HCT116 (cell line): ENCODE results near the gene ATXN1.

Source experiments
- CEBPB ChIP-seq: IDR thresholded peaks from 2 replicates; pipeline ENCODE4 v1.6.1; 2012; ENCODE audit warnings: low read depth
- EZH2phosphoT487 ChIP-seq: fragments of 200-600 bp; IDR thresholded peaks from 2 replicates; pipeline ENCODE4 v1.6.1; 2018; ENCODE audit warnings: antibody characterized with exemption, borderline replicate concordance
- JUND ChIP-seq: IDR thresholded peaks from 2 replicates; pipeline ENCODE4 v1.6.1; 2012
- TF ChIP-seq, protein P1 (sequence below), 3 experiments: fragments of 200-600 bp in 1 of 3; sonication (generic) in 1 of 3; IDR thresholded peaks in 2 of 3; conservative IDR thresholded peaks in 1 of 3; 2 replicates each; pipeline ENCODE4 v1.5.1; 2012 to 2017; ENCODE audit warnings: low read depth in 2 of 3, low read length in 2 of 3, antibody characterized with exemption in 1 of 3, borderline replicate concordance in 1 of 3, control low read depth in 1 of 3, mild to moderate bottlenecking in 1 of 3, mixed read lengths in 1 of 3, mixed run types in 1 of 3, moderate library complexity in 1 of 3; ENCODE audit not compliant: insufficient read depth in 1 of 3
- TF ChIP-seq, protein P2 (sequence below): IDR thresholded peaks from 2 replicates; pipeline ENCODE4 v1.6.1; 2011; ENCODE audit warnings: mild to moderate bottlenecking, low read length, moderate library complexity; ENCODE audit not compliant: insufficient replicate concordance; ENCODE audit errors: extremely low read depth

DNA sequence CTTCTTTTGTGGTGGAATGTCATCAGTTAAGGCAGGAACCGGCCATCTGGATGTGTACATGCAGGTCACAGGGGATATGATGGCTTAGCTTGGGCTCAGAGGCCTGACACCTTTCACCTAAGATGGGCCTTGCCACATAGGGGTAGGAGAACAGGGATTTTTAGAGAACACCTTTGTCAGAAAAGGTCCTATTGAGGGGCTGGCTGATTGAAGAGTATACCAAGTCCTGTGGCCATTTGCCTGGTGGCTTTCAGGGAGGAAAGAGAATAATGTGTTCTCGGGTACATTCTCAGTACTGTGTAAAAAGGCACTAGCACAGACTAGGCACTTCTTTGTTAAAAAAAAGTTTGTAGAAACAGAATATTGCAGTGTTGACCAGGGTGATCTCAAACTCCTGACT lies 496.5 kb downstream of the ATXN1 start:
- no peak for TF ChIP-seq JUND
- TF ChIP-seq, protein P1, sequence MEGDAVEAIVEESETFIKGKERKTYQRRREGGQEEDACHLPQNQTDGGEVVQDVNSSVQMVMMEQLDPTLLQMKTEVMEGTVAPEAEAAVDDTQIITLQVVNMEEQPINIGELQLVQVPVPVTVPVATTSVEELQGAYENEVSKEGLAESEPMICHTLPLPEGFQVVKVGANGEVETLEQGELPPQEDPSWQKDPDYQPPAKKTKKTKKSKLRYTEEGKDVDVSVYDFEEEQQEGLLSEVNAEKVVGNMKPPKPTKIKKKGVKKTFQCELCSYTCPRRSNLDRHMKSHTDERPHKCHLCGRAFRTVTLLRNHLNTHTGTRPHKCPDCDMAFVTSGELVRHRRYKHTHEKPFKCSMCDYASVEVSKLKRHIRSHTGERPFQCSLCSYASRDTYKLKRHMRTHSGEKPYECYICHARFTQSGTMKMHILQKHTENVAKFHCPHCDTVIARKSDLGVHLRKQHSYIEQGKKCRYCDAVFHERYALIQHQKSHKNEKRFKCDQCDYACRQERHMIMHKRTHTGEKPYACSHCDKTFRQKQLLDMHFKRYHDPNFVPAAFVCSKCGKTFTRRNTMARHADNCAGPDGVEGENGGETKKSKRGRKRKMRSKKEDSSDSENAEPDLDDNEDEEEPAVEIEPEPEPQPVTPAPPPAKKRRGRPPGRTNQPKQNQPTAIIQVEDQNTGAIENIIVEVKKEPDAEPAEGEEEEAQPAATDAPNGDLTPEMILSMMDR (IDR thresholded peaks at IDR 0.05 in 2 of 3, conservative IDR thresholded peaks at IDR 0.05 in 1 of 3; ENCODE audit: borderline replicate concordance in 1 of 3, insufficient read depth in 1 of 3, low read depth in 2 of 3, low read length in 2 of 3), result no peak
- TF ChIP-seq CEBPB, result no peak
- TF ChIP-seq, protein P2, sequence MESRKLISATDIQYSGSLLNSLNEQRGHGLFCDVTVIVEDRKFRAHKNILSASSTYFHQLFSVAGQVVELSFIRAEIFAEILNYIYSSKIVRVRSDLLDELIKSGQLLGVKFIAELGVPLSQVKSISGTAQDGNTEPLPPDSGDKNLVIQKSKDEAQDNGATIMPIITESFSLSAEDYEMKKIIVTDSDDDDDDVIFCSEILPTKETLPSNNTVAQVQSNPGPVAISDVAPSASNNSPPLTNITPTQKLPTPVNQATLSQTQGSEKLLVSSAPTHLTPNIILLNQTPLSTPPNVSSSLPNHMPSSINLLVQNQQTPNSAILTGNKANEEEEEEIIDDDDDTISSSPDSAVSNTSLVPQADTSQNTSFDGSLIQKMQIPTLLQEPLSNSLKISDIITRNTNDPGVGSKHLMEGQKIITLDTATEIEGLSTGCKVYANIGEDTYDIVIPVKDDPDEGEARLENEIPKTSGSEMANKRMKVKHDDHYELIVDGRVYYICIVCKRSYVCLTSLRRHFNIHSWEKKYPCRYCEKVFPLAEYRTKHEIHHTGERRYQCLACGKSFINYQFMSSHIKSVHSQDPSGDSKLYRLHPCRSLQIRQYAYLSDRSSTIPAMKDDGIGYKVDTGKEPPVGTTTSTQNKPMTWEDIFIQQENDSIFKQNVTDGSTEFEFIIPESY, result no peak
- TF ChIP-seq EZH2phosphoT487, result no peak
